Measurements from ENCODE around the gene TXLNB.

The TXLNB gene

DNA sequence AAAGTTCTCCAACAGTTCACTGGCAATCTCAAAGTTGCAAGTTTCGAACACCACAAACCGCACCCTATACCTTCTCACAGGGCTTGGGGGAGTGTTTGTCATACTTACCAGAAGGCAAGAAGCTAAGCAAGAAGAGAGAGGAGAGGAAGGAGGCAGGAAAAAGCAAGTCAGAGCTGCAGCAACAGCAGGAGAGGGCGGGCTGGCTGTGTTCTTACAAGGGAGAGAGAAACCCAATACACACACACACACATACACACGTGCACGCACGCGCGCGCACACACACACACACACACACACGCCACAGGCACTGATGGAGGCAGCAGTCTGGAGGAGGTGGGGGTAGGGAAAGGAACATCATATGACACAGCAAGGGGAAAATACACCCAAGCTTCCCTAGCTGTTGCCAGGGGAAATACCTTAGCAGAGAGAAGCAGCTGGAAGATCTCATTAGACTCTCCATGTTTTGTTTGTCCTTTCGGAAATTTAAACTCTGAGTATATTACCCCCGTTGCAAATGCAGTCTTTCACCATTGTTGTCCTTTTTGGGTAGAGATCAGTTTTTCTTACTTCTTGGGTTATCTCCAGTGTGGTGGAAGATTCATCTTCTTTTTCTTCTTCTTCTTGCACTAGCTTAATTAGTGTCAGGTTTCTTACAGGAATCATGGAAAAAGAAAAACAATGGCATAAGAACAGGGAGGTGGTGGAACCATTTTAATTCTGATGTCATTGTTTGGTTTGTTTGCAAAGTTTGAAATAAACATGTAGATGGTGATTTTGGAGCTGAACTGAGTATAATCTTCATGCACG is at the start of gene TXLNB:
TXLNB (minus strand) TSS at position 186 of the 807 bp plus-strand sequence. CDS start 3,099 bp downstream, outside the sequence.
- TF ChIP-seq, protein P1, sequence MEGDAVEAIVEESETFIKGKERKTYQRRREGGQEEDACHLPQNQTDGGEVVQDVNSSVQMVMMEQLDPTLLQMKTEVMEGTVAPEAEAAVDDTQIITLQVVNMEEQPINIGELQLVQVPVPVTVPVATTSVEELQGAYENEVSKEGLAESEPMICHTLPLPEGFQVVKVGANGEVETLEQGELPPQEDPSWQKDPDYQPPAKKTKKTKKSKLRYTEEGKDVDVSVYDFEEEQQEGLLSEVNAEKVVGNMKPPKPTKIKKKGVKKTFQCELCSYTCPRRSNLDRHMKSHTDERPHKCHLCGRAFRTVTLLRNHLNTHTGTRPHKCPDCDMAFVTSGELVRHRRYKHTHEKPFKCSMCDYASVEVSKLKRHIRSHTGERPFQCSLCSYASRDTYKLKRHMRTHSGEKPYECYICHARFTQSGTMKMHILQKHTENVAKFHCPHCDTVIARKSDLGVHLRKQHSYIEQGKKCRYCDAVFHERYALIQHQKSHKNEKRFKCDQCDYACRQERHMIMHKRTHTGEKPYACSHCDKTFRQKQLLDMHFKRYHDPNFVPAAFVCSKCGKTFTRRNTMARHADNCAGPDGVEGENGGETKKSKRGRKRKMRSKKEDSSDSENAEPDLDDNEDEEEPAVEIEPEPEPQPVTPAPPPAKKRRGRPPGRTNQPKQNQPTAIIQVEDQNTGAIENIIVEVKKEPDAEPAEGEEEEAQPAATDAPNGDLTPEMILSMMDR (conservative IDR thresholded peaks at IDR 0.05; ENCODE audit: low read depth, low read length), result peak; percentile 4
- H3K4me3 ChIP-seq (ENCODE audit: low read length), result peak within 1 kb of the TSS; percentile 22
- DNase-seq (ENCODE audit: low read depth), result peak; percentile 27

DNA sequence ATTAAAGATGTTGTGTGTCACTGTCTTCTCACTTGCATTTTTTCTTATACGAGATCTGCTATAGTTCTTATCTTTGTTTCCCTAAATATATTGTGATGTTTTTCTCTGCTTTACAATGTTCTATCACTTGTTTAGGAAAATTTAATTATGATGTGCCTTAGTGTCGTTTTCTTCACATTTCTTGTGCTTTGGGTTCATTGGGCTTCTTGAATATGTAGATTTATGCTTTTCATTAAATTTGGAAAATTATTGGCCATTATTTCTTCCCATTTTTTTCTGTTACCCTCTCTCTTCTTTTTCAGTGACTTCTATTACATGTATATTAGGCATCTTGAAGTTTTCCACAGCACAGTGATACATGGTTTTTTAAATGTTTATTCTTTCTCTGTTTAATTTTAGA is 49.3 kb upstream of the TXLNB start:
- TF ChIP-seq, protein P1 (conservative IDR thresholded peaks at IDR 0.05; ENCODE audit: low read depth, low read length), result no peak
- no peak for DNase-seq (ENCODE audit: low read depth)
- H3K4me3 ChIP-seq (ENCODE audit: low read length), result no peak overlapping the region

DNA sequence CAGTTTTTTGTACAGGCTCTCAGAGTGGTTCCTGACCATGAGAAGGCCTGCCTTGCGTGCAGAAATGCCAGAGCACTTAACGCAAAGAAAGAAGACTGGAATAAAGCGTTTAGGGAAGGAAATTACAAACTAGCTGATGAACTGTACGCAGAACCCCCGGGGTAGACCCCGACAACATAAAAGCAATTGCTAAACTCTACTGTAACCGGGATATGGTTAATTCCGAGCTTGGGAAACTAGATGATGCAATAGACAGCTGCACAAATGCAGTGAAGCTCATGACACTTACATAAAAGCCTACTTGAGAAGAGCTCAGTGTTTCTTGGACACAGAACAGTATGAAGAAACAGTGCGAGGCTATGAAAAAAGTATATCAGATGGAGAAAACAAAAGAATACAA is 47.0 kb upstream of the TXLNB start:
- no peak overlapping the region for H3K4me3 ChIP-seq (ENCODE audit: low read length)
- TF ChIP-seq, protein P1 (conservative IDR thresholded peaks at IDR 0.05; ENCODE audit: low read depth, low read length), result no peak
- DNase-seq (ENCODE audit: low read depth), result no peak

DNA sequence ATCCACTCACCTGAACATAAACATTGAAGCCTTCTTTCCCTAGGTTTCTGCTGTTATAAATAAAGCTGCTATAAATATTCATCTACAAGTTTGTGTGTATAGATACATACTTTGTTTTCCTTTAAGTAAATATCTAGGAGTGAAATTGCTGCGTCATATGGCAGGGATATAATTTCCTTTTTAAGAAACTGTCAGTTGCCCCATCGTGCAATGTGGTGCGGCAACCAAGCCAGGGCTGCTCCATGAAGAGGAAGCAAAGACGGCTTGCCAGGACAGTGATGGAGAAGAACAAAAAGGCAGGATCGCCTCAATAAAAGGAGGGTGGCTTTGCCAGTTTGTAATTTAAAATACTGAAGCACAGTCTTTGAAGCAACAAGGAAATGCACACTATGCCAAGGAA is 46.0 kb upstream of the TXLNB start:
- TF ChIP-seq, protein P1 (conservative IDR thresholded peaks at IDR 0.05; ENCODE audit: low read depth, low read length), result no peak
- no peak for DNase-seq (ENCODE audit: low read depth)
- H3K4me3 ChIP-seq (ENCODE audit: low read length), result no peak overlapping the region

DNA sequence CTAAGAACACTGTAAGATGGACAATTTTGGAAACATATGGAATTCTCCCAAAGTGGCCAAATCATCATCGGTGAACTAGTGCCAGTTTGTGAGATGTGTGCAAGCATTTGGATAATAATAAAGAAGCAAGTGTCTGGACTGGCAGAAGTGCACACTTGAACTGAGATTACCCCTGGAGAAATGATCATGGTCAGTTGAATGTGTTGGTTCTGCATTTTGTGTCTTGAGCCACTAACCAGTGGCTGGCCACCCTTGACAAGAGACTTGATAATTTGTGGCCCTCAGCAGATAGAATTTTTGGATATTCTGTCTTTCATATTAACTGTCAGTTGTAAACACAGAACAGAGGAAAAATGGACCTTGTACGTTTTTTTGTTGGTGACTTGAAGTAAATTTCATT is 45.2 kb upstream of the TXLNB start:
- no peak for DNase-seq (ENCODE audit: low read depth)
- TF ChIP-seq, protein P1 (conservative IDR thresholded peaks at IDR 0.05; ENCODE audit: low read depth, low read length), result no peak
- H3K4me3 ChIP-seq (ENCODE audit: low read length), result no peak overlapping the region

DNA sequence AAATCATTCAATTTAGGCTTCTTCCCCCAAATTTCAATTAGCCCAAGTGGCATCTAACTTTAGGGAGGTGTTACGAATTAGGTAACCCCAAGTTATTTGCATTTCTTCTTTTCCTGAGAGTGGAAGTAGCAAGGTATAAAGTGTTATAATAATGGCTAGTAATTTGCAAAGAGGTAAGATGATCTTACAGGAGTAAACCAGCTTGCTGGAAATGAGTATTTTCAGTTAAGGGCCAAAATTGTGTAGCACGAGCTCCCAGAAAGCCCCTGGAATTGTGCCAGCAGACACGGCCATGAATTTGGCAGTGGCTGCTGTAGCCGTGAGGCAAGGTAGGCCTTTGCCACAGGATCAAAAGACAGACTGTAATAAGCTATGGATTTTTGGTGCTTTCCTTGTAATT is 44.7 kb upstream of the TXLNB start:
- TF ChIP-seq, protein P1 (conservative IDR thresholded peaks at IDR 0.05; ENCODE audit: low read depth, low read length), result no peak
- no peak for DNase-seq (ENCODE audit: low read depth)
- no peak overlapping the region for H3K4me3 ChIP-seq (ENCODE audit: low read length)
